WI38 (cell line): ENCODE results near the gene ELP2.
"Not testable (repeated sequence)": the region's sequence is repeated elsewhere in the genome, so short reads cannot be mapped to it uniquely, and the experiment has no call there.

ENCODE experiments used
- H3K4me3 ChIP-seq: 2 replicates; pipeline ENCODE4 v1.5.1; 2011; ENCODE audit warnings: low read depth, mild to moderate bottlenecking, control low read depth, low read length
- TF ChIP-seq, protein P1 (sequence below): IDR thresholded peaks from 2 replicates; pipeline ENCODE4 v1.5.1; 2012; ENCODE audit warnings: low read depth, mild to moderate bottlenecking, control low read depth, low read length

ELP2 gene

DNA sequence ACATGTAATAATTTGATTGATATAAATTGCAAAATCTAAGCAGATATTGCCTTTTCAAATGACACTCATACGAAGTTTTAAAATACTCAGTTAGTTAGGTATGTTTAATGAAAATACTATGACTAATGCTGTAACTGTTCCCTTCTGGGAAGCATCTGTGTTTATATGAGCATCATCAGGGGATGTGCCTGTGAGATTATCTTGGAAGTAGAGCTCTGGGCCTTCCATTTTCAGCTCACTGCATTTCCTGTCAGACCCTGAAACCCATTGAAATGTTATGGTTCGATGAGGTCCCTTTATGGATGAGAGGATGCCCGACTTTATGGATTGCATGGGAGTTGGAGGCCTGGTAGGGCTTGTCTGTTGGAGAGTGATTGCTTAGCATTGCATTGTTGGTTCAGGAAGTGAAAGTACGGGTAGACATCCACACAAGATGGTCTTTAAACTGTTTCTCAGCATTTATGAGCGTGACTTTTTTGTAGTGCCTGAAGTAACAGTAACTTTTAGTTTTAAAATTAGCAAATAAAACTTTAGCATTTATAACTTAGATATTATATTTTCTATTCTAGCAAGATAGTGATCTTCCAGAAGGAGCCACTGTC is 28.7 kb downstream of the ELP2 start:
- TF ChIP-seq, protein P1, sequence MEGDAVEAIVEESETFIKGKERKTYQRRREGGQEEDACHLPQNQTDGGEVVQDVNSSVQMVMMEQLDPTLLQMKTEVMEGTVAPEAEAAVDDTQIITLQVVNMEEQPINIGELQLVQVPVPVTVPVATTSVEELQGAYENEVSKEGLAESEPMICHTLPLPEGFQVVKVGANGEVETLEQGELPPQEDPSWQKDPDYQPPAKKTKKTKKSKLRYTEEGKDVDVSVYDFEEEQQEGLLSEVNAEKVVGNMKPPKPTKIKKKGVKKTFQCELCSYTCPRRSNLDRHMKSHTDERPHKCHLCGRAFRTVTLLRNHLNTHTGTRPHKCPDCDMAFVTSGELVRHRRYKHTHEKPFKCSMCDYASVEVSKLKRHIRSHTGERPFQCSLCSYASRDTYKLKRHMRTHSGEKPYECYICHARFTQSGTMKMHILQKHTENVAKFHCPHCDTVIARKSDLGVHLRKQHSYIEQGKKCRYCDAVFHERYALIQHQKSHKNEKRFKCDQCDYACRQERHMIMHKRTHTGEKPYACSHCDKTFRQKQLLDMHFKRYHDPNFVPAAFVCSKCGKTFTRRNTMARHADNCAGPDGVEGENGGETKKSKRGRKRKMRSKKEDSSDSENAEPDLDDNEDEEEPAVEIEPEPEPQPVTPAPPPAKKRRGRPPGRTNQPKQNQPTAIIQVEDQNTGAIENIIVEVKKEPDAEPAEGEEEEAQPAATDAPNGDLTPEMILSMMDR: no peak

DNA sequence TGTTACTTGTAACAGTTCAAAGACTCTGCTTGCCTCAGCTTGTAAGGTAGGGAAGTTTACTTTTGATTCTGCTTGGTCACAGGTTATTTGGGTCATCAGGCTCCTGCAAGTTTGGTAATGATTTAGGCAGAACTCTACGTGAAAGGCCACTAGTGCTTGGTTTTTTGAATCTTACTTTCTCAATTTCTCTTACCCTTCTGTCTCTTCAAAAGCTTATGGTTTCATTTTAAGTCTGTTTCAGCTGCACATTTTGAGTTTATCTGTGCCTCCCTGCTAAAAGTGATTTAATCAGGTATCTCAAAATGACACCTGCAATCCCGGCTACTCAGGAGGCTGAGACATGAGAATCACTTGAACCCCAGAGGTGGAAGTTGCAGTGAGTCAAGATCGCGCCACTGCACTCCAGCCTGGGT is 31.3 kb downstream of the ELP2 start:
- TF ChIP-seq, protein P1: no peak

More for the DNA sequence above, 28.7 kb downstream of the ELP2 start:
- peak overlapping the region; percentile 5; the same call in 1 of the 2 replicates for H3K4me3 ChIP-seq

DNA sequence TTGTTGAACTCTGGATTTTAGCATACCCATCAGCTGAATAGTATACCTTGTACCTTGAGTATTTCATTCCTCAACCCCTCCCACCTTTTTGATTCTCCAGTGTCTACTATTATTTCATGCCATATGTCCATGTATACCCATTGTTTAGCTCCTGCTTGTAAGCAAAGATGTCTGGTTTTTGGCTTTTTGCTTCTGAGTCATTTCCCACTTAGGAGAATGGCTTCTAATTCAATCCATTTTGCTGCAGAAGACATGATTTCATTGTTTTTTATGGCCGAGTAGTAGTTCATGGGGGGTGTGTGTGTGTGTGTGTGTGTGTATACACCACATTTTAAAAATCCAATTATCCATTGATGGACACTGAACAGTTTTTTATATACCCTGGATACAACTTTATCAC is 33.3 kb downstream of the ELP2 start:
- TF ChIP-seq, protein P1: no peak
- no peak overlapping the region for H3K4me3 ChIP-seq

More for the DNA sequence above, 31.3 kb downstream of the ELP2 start:
- H3K4me3 ChIP-seq: no peak overlapping the region

DNA sequence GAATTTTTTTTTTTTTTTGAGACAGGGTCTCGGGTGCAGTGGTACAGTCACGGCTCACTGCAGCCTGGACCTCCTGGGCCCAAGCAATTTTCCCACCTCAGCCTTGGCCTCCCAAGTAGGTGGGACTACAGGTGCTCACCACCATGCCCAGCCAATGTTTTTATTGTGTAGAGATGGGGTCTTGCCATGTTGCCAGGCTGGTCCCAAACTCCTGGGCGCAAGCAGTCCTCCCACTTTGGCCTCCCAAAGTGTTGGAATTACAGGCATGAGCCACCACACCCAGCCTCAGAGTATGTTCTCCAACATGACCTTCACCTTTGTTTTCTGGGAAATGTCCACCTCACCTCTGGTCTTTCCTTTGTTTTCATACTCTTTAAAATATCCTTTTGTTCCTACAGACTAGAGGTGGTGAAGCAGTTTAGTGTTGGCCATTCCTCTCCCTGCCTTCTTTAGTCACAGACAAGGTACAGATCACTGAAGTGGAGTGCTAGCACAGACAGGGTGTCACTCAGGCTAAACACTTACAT is 38.1 kb downstream of the ELP2 start:
- TF ChIP-seq, protein P1: no peak
- H3K4me3 ChIP-seq: no peak overlapping the region

DNA sequence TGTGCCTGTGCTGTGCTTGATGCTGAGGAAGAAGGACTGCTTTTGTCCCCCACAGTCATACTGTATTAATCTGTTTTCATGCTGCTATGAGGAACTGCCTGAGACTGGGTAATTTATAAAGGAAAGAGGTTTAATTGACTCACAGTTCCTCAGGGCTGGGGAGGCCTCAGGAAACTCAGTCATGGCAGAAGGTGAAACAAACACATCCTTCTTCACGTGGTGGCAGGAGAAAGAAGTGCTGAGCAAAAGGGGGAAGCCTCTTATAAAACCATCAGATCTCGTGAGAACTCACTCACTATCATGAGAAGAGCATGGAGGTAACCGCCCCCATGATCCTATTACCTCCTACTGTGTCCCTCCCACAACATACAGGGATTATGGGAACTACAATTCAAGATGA is 38.6 kb downstream of the ELP2 start:
- not testable (repeated sequence) for H3K4me3 ChIP-seq

DNA sequence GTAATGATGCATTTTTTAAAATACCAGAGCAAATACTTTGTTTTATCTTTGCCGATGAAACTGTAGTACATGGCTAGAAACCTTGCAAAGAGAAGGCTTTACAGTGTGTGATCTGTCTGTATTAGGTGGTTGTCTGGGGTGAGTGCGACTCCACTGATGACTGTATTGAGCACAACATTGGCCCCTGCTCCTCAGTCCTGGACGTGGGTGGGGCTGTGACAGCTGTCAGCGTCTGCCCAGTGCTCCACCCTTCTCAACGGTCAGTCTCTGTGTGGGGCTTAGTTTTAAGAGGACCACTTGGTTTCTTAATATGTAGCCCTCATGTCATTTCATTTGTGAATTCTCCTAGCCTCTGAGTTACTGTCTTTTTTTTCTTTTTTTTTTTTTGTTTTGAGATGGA is 40.2 kb downstream of the ELP2 start:
- TF ChIP-seq, protein P1: no peak
- H3K4me3 ChIP-seq: no peak overlapping the region

DNA sequence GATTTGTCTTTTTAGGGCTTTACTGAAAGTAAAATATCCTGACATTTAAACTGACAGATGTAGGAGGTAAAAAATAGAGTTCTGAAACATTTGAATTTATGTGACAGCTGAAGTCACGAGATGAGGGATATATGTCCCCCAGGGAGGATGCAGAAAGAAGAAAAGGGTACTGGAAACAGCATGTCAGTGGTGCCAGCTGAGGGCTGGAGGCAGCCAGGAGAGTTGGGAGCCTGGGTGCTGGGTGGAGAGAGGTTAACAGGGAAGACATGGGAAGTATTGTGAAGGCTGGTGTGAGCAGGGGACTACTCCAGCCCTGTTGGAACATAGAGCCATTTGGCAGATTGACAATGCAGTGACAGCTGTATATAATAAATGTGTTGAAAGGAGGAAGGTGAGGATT is 45.8 kb downstream of the ELP2 start:
- TF ChIP-seq, protein P1: no peak
- H3K4me3 ChIP-seq: no peak overlapping the region

DNA sequence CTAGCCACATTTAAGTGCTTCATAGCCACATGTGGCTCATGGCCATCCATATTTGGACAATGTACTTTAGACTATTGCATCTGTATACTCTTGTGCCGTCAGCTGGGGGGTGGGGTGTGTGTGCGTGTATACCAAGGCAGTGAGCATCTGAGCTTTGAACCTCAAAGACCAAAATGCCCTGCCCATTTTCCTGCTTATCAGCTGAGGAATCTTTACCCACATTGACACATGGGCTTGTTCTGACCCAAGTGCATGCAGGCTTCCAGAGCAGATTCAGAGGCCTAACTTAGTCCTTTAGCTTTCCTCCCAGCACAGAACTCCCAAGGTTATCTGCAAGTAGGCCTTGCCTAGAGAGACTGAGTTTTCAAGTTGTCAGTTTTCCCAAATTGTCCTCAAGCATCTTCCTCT is 46.5 kb downstream of the ELP2 start:
- H3K4me3 ChIP-seq: no peak overlapping the region
- TF ChIP-seq, protein P1: no peak
